ENCODE data around the gene GLYR1.
A peak's percentile ranks its signal among the peaks of the same experiment; 100 is the strongest.

Gene GLYR1

GRCh38 chr16:4847774-4848587 is 893 bp upstream of the GLYR1 start:
- DNase-seq (ENCODE audit: low spot score): peak; percentile 68

- DNase-seq (ENCODE audit: low spot score): peak; percentile 80
These were observed 586 bp downstream of the GLYR1 start for GRCh38 chr16:4846503-4846900.

- no peak for DNase-seq (ENCODE audit: low spot score)
These were observed 6.1 kb downstream of the GLYR1 start for GRCh38 chr16:4840984-4841383.

- no peak for DNase-seq (ENCODE audit: low spot score)
These were observed 7.1 kb downstream of the GLYR1 start for GRCh38 chr16:4839942-4840341.

GRCh38 chr16:4837733-4838501 is 9.2 kb downstream of the GLYR1 start:
- DNase-seq (ENCODE audit: low spot score): peak; percentile 87

- DNase-seq (ENCODE audit: low spot score): no peak
These were observed 10.4 kb downstream of the GLYR1 start for GRCh38 chr16:4836727-4837126.

GRCh38 chr16:4833584-4833983 is 13.5 kb downstream of the GLYR1 start:
- no peak for DNase-seq (ENCODE audit: low spot score)

GRCh38 chr16:4832698-4833343 is 14.3 kb downstream of the GLYR1 start:
- DNase-seq (ENCODE audit: low spot score): no peak

- no peak for DNase-seq (ENCODE audit: low spot score)
These were observed 15.5 kb downstream of the GLYR1 start for GRCh38 chr16:4831616-4832015.

- no peak for DNase-seq (ENCODE audit: low spot score)
These were observed 16.7 kb downstream of the GLYR1 start for GRCh38 chr16:4830408-4830807.

GRCh38 chr16:4828567-4829321 is 18.3 kb downstream of the GLYR1 start:
- no peak for DNase-seq (ENCODE audit: low spot score)

GRCh38 chr16:4826980-4827379 is 20.1 kb downstream of the GLYR1 start:
- DNase-seq (ENCODE audit: low spot score): no peak

GRCh38 chr16:4826526-4826925 is 20.6 kb downstream of the GLYR1 start:
- no peak for DNase-seq (ENCODE audit: low spot score)

- DNase-seq (ENCODE audit: low spot score): no peak
These were observed 21.9 kb downstream of the GLYR1 start for GRCh38 chr16:4825196-4825595.

- no peak for DNase-seq (ENCODE audit: low spot score)
These were observed 26.4 kb downstream of the GLYR1 start for GRCh38 chr16:4820652-4821051.

GRCh38 chr16:4814542-4815173 is 32.4 kb downstream of the GLYR1 start:
- no peak for DNase-seq (ENCODE audit: low spot score)

GRCh38 chr16:4814046-4814445 is 33.0 kb downstream of the GLYR1 start:
- no peak for DNase-seq (ENCODE audit: low spot score)

- no peak for DNase-seq (ENCODE audit: low spot score)
These were observed 33.7 kb downstream of the GLYR1 start for GRCh38 chr16:4813251-4814003.

GRCh38 chr16:4811773-4812172 is 35.3 kb downstream of the GLYR1 start:
- no peak for DNase-seq (ENCODE audit: low spot score)

- DNase-seq (ENCODE audit: low spot score): no peak
These were observed 35.8 kb downstream of the GLYR1 start for GRCh38 chr16:4811242-4811641.

GRCh38 chr16:4806280-4806679 is 40.8 kb downstream of the GLYR1 start:
- no peak for DNase-seq (ENCODE audit: low spot score)

Measured in kidney tubule cell (primary cell).